K562 (cell line): Measurements from ENCODE around the gene ARMH1. TPM values are rescaled to one million over a fixed set of nuclear protein-coding genes. Genes with fewer than 3 reads are reported as not detected.

Source experiments
- ATAC-seq: fragments of 200-7000 bp; cut with Tn5 transposase; 3 replicates; pipeline ENCODE4 v1.9.1; 2020; ENCODE audit warnings: moderate library complexity
- BruUV-seq: library from RNA; stranded (reverse); fragments of 400-500 nt; replicated peaks from 2 replicates; lab custom pipeline; 2021; lab: Mats Ljungman, UMichigan
- CTCF ChIA-PET: fragments of 300-600 bp; formaldehyde crosslinking; extraction: SDS; loops from one replicate; lab custom pipeline; 2021; ENCODE audit warnings: low intra/inter-chr PET ratio; lab: Yijun Ruan, JAX
- POLR2A ChIA-PET: fragments of 300-600, 350-650 bp; sonication (Branson Sonifier 250); formaldehyde crosslinking; extraction: SDS; loops from one replicate; lab custom pipeline; 2021; ENCODE audit warnings: antibody characterized with exemption, inconsistent platforms; lab: Yijun Ruan, JAX
- DNase-seq, 4 experiments: peaks; one replicate each; pipeline versions ENCODE4 v3.0.0 to v3.0.0-alpha.2; 2011 to 2018; ENCODE audit warnings: low spot score in 3 of 4, mixed read lengths in 3 of 4; ENCODE audit errors: extremely low read depth in 1 of 4
- FAIRE-seq: peaks from 2 replicates; lab custom pipeline; 2011; peaks lifted over from hg19 to GRCh38; lab: Jason Lieb, UNC
- H2AFZ ChIP-seq: 2 replicates; pipeline ENCODE4 v1.6.0; 2011; ENCODE audit warnings: low read depth, low read length, control low read depth, inconsistent platforms
- H3K27ac ChIP-seq: fragments of 200-600 bp; 3 replicates; pipeline ENCODE4 v1.8.0; 2011; ENCODE audit warnings: low read depth, mild to moderate bottlenecking, control low read depth, inconsistent platforms, low read length, moderate library complexity, mixed read lengths; ENCODE audit errors: extremely low read depth
- H3K27me3 ChIP-seq, 2 experiments: fragments of 300-600 bp in 1 of 2; 2 replicates in 1 of 2; 3 replicates in 1 of 2; pipeline versions ENCODE4 v1.6.0 to v1.8.0; 2011; ENCODE audit warnings: inconsistent platforms in 2 of 2, low read length in 2 of 2, mild to moderate bottlenecking in 1 of 2, mixed read lengths in 1 of 2, moderate library complexity in 1 of 2; ENCODE audit not compliant: control insufficient read depth in 2 of 2, insufficient read depth in 2 of 2
- H3K36me3 ChIP-seq: fragments of 300-600 bp; 3 replicates; pipeline ENCODE4 v1.8.0; 2011; ENCODE audit warnings: mild to moderate bottlenecking, low read length, inconsistent platforms; ENCODE audit not compliant: control insufficient read depth, insufficient read depth
- H3K4me1 ChIP-seq, 2 experiments: fragments of 200-600 bp in 1 of 2; replicated peaks in 1 of 2; 2 replicates in 1 of 2; 3 replicates in 1 of 2; pipeline versions ENCODE4 v1.5.1 to v1.8.0; 2011; ENCODE audit warnings: inconsistent platforms in 2 of 2, low read length in 2 of 2, mild to moderate bottlenecking in 1 of 2, mixed read lengths in 1 of 2, moderate library complexity in 1 of 2; ENCODE audit not compliant: control insufficient read depth in 2 of 2, insufficient read depth in 2 of 2
- H3K4me2 ChIP-seq: 2 replicates; pipeline ENCODE4 v1.6.1; 2011; ENCODE audit warnings: low read length, control low read depth, inconsistent platforms, mixed read lengths; ENCODE audit not compliant: insufficient read depth
- H3K4me3 ChIP-seq: fragments of 200-600 bp; sonication (generic), shearing (Covaris generic); 2 replicates; pipeline ENCODE4 v1.5.1; 2016; ENCODE audit warnings: control low read depth, inconsistent platforms
- H3K79me2 ChIP-seq: fragments of 200-600 bp; 3 replicates; pipeline ENCODE4 v1.8.0; 2011; ENCODE audit warnings: low read length, inconsistent platforms; ENCODE audit not compliant: control insufficient read depth, insufficient read depth
- H3K9ac ChIP-seq, 2 experiments: 2 replicates each; pipeline versions ENCODE4 v1.6.0 to v1.6.1; 2011; ENCODE audit warnings: low read depth in 2 of 2, low read length in 2 of 2, control low read depth in 1 of 2, inconsistent platforms in 1 of 2, mild to moderate bottlenecking in 1 of 2, mixed read lengths in 1 of 2; ENCODE audit not compliant: insufficient read depth in 1 of 2
- H3K9me1 ChIP-seq: one replicate; pipeline ENCODE4 v1.6.0; 2011; ENCODE audit warnings: inconsistent platforms, mild to moderate bottlenecking, low read length, moderate library complexity; ENCODE audit not compliant: control insufficient read depth, insufficient read depth
- H3K9me3 ChIP-seq: replicated peaks from 2 replicates; pipeline ENCODE4 v1.5.1; 2011; ENCODE audit warnings: low read depth, low read length, inconsistent platforms; ENCODE audit not compliant: control insufficient read depth, insufficient read depth
- H4K20me1 ChIP-seq: replicated peaks from 2 replicates; pipeline ENCODE4 v1.6.1; 2011; ENCODE audit warnings: low read length, inconsistent platforms, mixed read lengths; ENCODE audit not compliant: control insufficient read depth, insufficient read depth
- ARNT ChIP-seq, 2 experiments: fragments of 450-650 bp; IDR thresholded peaks; 2 replicates each; pipeline ENCODE4 v1.6.1; 2016; ENCODE audit warnings: mild to moderate bottlenecking in 1 of 2
- CBFA2T2 ChIP-seq: fragments of 450-650 bp; conservative IDR thresholded peaks from 2 replicates; pipeline ENCODE4 v1.6.1; 2017; ENCODE audit warnings: mild to moderate bottlenecking
- CREBBP ChIP-seq: IDR thresholded peaks from one replicate; pipeline ENCODE4 v1.6.1; 2012; ENCODE audit warnings: low read depth, mild to moderate bottlenecking, control low read depth, inconsistent platforms, low read length
- MNT ChIP-seq, 2 experiments: fragments of 450-650 bp; conservative IDR thresholded peaks; 2 replicates each; pipeline ENCODE4 v1.6.1; 2017; ENCODE audit warnings: mild to moderate bottlenecking in 2 of 2, moderate library complexity in 2 of 2
- MYC ChIP-seq, 2 experiments: fragments of 250-450 bp in 1 of 2; sonication (Bioruptor Pico) in 1 of 2; IDR thresholded peaks; 2 replicates each; pipeline versions ENCODE4 v1.5.1 to v1.6.1; 2012 to 2021; ENCODE audit warnings: low read depth in 2 of 2, borderline replicate concordance in 1 of 2, improper control_type of control experiment in 1 of 2, low read length in 1 of 2, mild to moderate bottlenecking in 1 of 2, moderate library complexity in 1 of 2
- PHF8 ChIP-seq: fragments of 200-600 bp; sonication (generic); IDR thresholded peaks from 2 replicates; pipeline ENCODE4 v1.6.1; 2012; ENCODE audit warnings: mixed run types, mild to moderate bottlenecking, inconsistent platforms, low read length, moderate library complexity, borderline replicate concordance
- SRSF7 ChIP-seq: fragments of 200-400 bp; formaldehyde crosslinking; optimal IDR thresholded peaks from 2 replicates; pipeline ENCODE3; 2017; ENCODE audit warnings: mild to moderate bottlenecking, low read depth, low read length
- ZBTB1 ChIP-seq: sonication (generic); formaldehyde crosslinking; IDR thresholded peaks from 2 replicates; pipeline ENCODE4 v1.8.1; 2023; ENCODE audit warnings: missing genetic modification reagents, low read depth, mild to moderate bottlenecking, borderline replicate concordance
- ZFP30 ChIP-seq: fragments of 250-450 bp; sonication (Bioruptor Pico); IDR thresholded peaks from 2 replicates; pipeline ENCODE4 v1.8.0; 2022; ENCODE audit warnings: moderate library complexity, mild to moderate bottlenecking, inconsistent platforms, borderline replicate concordance
- ZNF184 ChIP-seq: sonication (generic); formaldehyde crosslinking; IDR thresholded peaks from 2 replicates; pipeline ENCODE4 v1.5.0; 2020; ENCODE audit warnings: missing genetic modification reagents
- ZNF197 ChIP-seq: fragments of 200-800 bp; sonication (Bioruptor generic); IDR thresholded peaks from 2 replicates; pipeline ENCODE4 v1.6.1; 2016; ENCODE audit warnings: low read depth, missing genetic modification characterization, missing compliant biosample characterization
- ZNF217 ChIP-seq: sonication (generic); formaldehyde crosslinking; IDR thresholded peaks from 2 replicates; pipeline ENCODE4 v1.8.0; 2022; ENCODE audit warnings: mild to moderate bottlenecking, missing genetic modification reagents
- ZNF263 ChIP-seq: sonication (generic); formaldehyde crosslinking; IDR thresholded peaks from 2 replicates; pipeline ENCODE4 v1.8.0; 2022; ENCODE audit warnings: mild to moderate bottlenecking, missing genetic modification reagents, borderline replicate concordance
- ZNF561 ChIP-seq: fragments of 450-650 bp; formaldehyde crosslinking; conservative IDR thresholded peaks from 2 replicates; pipeline ENCODE4 v1.4.0; 2020; ENCODE audit warnings: mild to moderate bottlenecking, moderate library complexity
- WGBS: fragments of 100-300 bp; shearing (Covaris generic); methylation state at CpG from one replicate; pipeline ENCODE4 v1.1.6; 2016; ENCODE audit warnings: low coverage, mixed read lengths; ENCODE audit not compliant: insufficient coverage; ENCODE audit errors: missing lambda C conversion rate; 5-methylcytosine and 5-hydroxymethylcytosine counted together
- in situ Hi-C: fragments of 300-500 bp; cut with MboI; formaldehyde crosslinking; loops from 4 replicates; pipeline ENCODE4 v1.15.0; 2018; ENCODE audit warnings: inconsistent platforms, mixed read lengths
- intact Hi-C: fragments of 100-400 bp; cut with micrococcal nuclease; formaldehyde crosslinking; loops from 2 replicates; pipeline ENCODE4 v1.14.2; 2022
- polyA plus RNA-seq, 8 experiments: library from polyadenylated mRNA; depleted of rRNA in 4 of 8; stranded (reverse) in 5 of 8; unstranded in 3 of 8; fragments of >200 nt; fragmentation: Nextera tagmentation in 2 of 8; fragmentation: Illumina TruSeq in 1 of 8; extraction: Ambion mirVana in 2 of 8; extraction: Trizol in 1 of 8; gene quantifications; 2 replicates each; pipeline versions ENCODE4 v1.2.1 to v1.2.3, GENCODE V29; 2011 to 2014; ENCODE audit warnings: inconsistent platforms in 1 of 8, missing spikeins in 1 of 8
- total RNA-seq, 7 experiments: library from RNA; depleted of rRNA in 6 of 7; stranded (reverse); fragments of >200 nt in 6 of 7; fragmentation: Illumina TruSeq in 2 of 7; extraction: Trizol in 2 of 7; gene quantifications; 2 replicates each; pipeline versions ENCODE4 v1.2.1 to v1.2.3, GENCODE V29; 2011 to 2021; ENCODE audit warnings: low replicate concordance in 1 of 7
- TF ChIP-seq, protein P1 (sequence below): fragments of 250-450 bp; sonication (Bioruptor Pico); IDR thresholded peaks from 2 replicates; pipeline ENCODE4 v1.8.0; 2021; ENCODE audit warnings: borderline replicate concordance, mild to moderate bottlenecking, moderate library complexity; ENCODE audit not compliant: poor library complexity, severe bottlenecking

The ARMH1 gene
- total and polyA plus RNA-seq, 9 of the 15 experiments (the other 6 are each of a cell fraction or from before 2014, with no cell fraction given) = 0.41 TPM; not detected in 8

- peaks cover 5% of the 10 kb centered on the region for H3K9me1 ChIP-seq
- ATAC-seq = no peak
- CTCF ChIA-PET = no interaction called here
- in situ Hi-C loops = no loop called here
- DNase-seq = no peak
- 98% methylated on average over 3 of the region's 3 CpGs for WGBS
- H3K79me2 ChIP-seq = no peaks in the 10 kb centered on the region; the same call in 2 of the 3 replicates
- H3K36me3 ChIP-seq = peaks cover 99% of the 10 kb centered on the region
- no peak for FAIRE-seq
- H3K9me3 ChIP-seq = no peaks in the 10 kb centered on the region
- no peaks in the 10 kb centered on the region for H3K4me1 ChIP-seq
- no peak overlapping the region for H3K27ac ChIP-seq
- no peak overlapping the region for H3K4me3 ChIP-seq
- BruUV-seq = no TSS peak
- H3K9ac ChIP-seq = no peak overlapping the region
- H3K27me3 ChIP-seq = no peaks in the 10 kb centered on the region
- H3K4me2 ChIP-seq = no peak overlapping the region
- POLR2A ChIA-PET = interaction anchor here (0.8 to 11.4 kb wide), 6 partner anchors 8 to 90 kb away, joined by 3 to 199 read pairs (median 8); partner anchors contain the start of genes RNU5D-1 and RPS8
- TF ChIP-seq ZNF217 (CRISPR knock-in tag) (no peak), ZFP30 (no peak), ZNF263 (CRISPR knock-in tag) (no peak), ZBTB1 (no peak), ZNF561 (CRISPR knock-in tag) (no peak), MNT (conservative IDR thresholded peaks at IDR 0.05) (no peak), ARNT (IDR thresholded peaks at IDR 0.05) (no peak), SRSF7 (no peak), PHF8 (no peak), CREBBP (no peak), ZNF184 (CRISPR knock-in tag) (no peak), ZNF197 (no peak), CBFA2T2 (no peak), MYC (IDR thresholded peaks at IDR 0.05; ENCODE audit: low read depth, low read length) (no peak), MYC (CRISPR knock-in tag; IDR thresholded peaks at IDR 0.05; ENCODE audit: borderline replicate concordance, low read depth) (no peak)
- TF ChIP-seq, protein P1, sequence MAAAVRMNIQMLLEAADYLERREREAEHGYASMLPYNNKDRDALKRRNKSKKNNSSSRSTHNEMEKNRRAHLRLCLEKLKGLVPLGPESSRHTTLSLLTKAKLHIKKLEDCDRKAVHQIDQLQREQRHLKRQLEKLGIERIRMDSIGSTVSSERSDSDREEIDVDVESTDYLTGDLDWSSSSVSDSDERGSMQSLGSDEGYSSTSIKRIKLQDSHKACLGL (CRISPR knock-in tag) = no peak
- TF ChIP-seq, all 486 proteins: peak for 0
- Histone ChIP-seq H4K20me1 (0 out of 2 replicates have a peak, but pooled peaks cover 4% of the 10 kb centered on the region), H2AFZ (no peak overlapping the region)
- intact Hi-C loops = no loop called here
Measured at GRCh38 chr1:44760876-44761275, 86.4 kb downstream of the ARMH1 start.
